ENCODE measurements around the gene FAR2. TPM values are rescaled to one million over a fixed set of nuclear protein-coding genes. Genes with fewer than 3 reads are reported as not detected.

The FAR2 gene
- total and polyA plus RNA-seq, 2 experiments from 2014 or later = 18.7 to 22.6 TPM

DNA sequence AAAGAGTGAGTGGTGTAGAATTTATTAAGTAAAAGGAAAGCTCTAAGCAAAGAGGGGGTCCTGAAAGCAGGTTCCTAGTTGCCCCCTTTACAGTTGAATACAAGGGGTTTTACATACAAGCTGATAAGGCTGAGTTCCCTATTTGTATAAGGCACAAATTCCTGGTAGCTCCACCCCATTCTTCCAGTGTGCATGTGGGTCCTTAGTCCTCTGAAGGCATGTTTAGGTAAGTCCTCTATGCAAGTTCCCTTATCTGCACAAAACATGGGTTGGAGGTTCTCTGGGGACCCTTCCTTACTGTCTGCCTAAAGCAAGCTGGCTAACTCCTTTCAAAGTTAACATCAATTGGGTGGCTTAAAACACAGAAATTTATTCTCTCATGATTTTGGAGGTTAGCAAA is 2.9 kb upstream of the FAR2 start (continued):
- TF ChIP-seq, protein P1, sequence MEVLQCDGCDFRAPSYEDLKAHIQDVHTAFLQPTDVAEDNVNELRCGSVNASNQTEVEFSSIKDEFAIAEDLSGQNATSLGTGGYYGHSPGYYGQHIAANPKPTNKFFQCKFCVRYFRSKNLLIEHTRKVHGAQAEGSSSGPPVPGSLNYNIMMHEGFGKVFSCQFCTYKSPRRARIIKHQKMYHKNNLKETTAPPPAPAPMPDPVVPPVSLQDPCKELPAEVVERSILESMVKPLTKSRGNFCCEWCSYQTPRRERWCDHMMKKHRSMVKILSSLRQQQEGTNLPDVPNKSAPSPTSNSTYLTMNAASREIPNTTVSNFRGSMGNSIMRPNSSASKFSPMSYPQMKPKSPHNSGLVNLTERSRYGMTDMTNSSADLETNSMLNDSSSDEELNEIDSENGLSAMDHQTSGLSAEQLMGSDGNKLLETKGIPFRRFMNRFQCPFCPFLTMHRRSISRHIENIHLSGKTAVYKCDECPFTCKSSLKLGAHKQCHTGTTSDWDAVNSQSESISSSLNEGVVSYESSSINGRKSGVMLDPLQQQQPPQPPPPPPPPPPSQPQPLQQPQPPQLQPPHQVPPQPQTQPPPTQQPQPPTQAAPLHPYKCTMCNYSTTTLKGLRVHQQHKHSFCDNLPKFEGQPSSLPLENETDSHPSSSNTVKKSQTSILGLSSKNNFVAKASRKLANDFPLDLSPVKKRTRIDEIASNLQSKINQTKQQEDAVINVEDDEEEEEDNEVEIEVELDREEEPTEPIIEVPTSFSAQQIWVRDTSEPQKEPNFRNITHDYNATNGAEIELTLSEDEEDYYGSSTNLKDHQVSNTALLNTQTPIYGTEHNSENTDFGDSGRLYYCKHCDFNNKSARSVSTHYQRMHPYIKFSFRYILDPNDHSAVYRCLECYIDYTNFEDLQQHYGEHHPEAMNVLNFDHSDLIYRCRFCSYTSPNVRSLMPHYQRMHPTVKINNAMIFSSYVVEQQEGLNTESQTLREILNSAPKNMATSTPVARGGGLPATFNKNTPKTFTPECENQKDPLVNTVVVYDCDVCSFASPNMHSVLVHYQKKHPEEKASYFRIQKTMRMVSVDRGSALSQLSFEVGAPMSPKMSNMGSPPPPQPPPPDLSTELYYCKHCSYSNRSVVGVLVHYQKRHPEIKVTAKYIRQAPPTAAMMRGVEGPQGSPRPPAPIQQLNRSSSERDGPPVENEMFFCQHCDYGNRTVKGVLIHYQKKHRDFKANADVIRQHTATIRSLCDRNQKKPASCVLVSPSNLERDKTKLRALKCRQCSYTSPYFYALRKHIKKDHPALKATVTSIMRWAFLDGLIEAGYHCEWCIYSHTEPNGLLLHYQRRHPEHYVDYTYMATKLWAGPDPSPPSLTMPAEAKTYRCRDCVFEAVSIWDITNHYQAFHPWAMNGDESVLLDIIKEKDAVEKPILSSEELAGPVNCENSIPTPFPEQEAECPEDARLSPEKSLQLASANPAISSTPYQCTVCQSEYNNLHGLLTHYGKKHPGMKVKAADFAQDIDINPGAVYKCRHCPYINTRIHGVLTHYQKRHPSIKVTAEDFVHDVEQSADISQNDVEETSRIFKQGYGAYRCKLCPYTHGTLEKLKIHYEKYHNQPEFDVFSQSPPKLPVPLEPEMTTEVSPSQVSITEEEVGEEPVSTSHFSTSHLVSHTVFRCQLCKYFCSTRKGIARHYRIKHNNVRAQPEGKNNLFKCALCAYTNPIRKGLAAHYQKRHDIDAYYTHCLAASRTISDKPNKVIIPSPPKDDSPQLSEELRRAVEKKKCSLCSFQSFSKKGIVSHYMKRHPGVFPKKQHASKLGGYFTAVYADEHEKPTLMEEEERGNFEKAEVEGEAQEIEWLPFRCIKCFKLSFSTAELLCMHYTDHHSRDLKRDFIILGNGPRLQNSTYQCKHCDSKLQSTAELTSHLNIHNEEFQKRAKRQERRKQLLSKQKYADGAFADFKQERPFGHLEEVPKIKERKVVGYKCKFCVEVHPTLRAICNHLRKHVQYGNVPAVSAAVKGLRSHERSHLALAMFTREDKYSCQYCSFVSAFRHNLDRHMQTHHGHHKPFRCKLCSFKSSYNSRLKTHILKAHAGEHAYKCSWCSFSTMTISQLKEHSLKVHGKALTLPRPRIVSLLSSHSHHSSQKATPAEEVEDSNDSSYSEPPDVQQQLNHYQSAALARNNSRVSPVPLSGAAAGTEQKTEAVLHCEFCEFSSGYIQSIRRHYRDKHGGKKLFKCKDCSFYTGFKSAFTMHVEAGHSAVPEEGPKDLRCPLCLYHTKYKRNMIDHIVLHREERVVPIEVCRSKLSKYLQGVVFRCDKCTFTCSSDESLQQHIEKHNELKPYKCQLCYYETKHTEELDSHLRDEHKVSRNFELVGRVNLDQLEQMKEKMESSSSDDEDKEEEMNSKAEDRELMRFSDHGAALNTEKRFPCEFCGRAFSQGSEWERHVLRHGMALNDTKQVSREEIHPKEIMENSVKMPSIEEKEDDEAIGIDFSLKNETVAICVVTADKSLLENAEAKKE (CRISPR knock-in tag; IDR thresholded peaks at IDR 0.05) = no peak
- TF ChIP-seq POLR2AphosphoS5 (IDR thresholded peaks at IDR 0.05; ENCODE audit: low read depth) = no peak

DNA sequence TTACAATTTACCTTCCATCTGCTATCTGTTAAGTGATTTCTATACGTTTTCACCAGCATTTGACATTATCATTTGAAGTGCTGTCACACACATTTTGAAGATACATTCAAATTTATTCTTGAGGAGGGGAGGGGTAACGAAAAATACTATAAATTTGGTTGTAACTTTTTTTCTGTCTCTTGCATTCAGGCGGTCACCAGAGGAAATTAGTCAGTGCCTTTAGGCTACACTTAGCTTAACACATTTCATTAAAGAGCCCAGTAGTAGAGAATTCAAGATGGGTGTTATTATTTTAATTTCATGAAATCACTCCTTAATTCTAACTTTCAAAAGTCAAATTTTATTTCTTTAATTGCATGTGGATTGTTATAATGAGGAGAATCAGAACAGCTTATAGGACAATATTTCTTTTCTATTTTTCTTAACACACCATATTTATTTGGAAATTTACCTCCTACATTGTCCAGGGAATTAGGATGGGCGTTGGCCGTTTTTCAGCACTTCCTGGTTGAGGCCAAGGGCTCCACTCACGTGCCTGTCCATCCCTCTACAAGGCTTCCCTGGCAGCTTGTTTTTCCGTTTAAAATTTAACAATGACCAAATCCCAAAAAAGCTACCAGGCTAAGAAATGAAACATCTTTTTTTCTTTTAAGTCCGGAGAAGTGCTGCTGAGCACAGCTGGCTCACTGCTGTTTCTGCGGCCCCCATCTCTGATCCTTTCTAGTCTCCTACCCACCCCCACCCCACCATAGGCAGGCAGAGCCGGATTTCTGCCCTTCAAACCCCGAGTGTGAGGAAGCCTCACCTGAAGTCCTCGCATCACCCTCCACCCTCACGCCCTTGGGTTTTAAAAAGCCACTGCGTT is 1.1 kb upstream of the FAR2 start:
- no peak for DNase-seq (ENCODE audit: low spot score)
- Mint-ChIP-seq H3K36me3 (ENCODE audit: low read depth) (peaks cover 21% of the 10 kb centered on the region), H3K9me3 (peaks cover 14% of the 10 kb centered on the region), H3K4me3 (peak overlapping the region; percentile 87), H3K4me1 (peaks cover 51% of the 10 kb centered on the region), H3K27ac (0 out of 2 replicates have a peak overlapping the region, but pooled peaks have one; percentile 85), H3K27me3 (ENCODE audit: insufficient read depth, low read depth, poor library complexity) (peaks cover 11% of the 10 kb centered on the region)
- Histone ChIP-seq H3K4me1 (ENCODE audit: insufficient read depth) (peaks cover 35% of the 10 kb centered on the region), H3K79me2 (replicated peaks; ENCODE audit: insufficient read depth) (peaks cover 8% of the 10 kb centered on the region), H3K27ac (ENCODE audit: low read depth) (no peak overlapping the region), H3K4me3 (peak overlapping the region; percentile 77), H4K20me1 (replicated peaks; ENCODE audit: insufficient read depth) (no peaks in the 10 kb centered on the region), H2AFZ (peak overlapping the region; percentile 68), H3K4me2 (peak overlapping the region; percentile 89), H3K27me3 (ENCODE audit: insufficient read depth) (peaks cover 8% of the 10 kb centered on the region; the same call in 1 of the 2 replicates), H3K36me3 (ENCODE audit: insufficient read depth) (no peaks in the 10 kb centered on the region), H3K9me2 (ENCODE audit: insufficient read depth) (0 out of 2 replicates have a peak, but pooled peaks cover 6% of the 10 kb centered on the region), H3F3A (replicated peaks; ENCODE audit: low read depth) (no peaks in the 10 kb centered on the region)
- peak; percentile 5 for ATAC-seq
- TF ChIP-seq, protein P1 (CRISPR knock-in tag; IDR thresholded peaks at IDR 0.05) = no peak
- TF ChIP-seq ZNF114 (CRISPR knock-in tag; IDR thresholded peaks at IDR 0.05) (no peak), EZH2phosphoT487 (IDR thresholded peaks at IDR 0.05; ENCODE audit: unreplicated experiment) (no peak), STAT1 (IDR thresholded peaks at IDR 0.05; ENCODE audit: unreplicated experiment) (no peak)
- TF ChIP-seq, protein P2, sequence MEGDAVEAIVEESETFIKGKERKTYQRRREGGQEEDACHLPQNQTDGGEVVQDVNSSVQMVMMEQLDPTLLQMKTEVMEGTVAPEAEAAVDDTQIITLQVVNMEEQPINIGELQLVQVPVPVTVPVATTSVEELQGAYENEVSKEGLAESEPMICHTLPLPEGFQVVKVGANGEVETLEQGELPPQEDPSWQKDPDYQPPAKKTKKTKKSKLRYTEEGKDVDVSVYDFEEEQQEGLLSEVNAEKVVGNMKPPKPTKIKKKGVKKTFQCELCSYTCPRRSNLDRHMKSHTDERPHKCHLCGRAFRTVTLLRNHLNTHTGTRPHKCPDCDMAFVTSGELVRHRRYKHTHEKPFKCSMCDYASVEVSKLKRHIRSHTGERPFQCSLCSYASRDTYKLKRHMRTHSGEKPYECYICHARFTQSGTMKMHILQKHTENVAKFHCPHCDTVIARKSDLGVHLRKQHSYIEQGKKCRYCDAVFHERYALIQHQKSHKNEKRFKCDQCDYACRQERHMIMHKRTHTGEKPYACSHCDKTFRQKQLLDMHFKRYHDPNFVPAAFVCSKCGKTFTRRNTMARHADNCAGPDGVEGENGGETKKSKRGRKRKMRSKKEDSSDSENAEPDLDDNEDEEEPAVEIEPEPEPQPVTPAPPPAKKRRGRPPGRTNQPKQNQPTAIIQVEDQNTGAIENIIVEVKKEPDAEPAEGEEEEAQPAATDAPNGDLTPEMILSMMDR (conservative IDR thresholded peaks at IDR 0.05; ENCODE audit: low read depth in 2 of 2) = no peak

Measured in GM23338 (cell line).